ENCODE results near the gene SMTN.

DNA sequence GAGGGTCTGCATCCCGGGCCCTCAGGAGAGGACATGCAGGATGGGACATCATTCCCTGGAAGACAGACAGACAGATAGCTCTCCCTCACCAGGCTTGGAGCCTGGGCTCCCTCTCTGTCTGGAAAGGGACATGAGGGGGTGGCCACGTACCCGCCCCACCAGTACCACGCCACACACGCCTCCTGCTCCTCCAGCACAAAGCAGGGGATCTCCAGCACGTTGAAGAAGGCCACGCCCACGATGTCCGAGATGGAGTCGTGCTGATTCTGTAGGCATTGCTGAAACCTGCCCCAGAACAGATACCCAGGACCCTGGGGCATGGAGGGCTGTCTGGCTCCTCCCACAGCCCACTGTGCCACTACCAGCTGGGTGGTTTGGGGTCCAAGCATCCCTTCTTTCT, 57.0 kb downstream of the SMTN start:
- no peak for TF ChIP-seq CTCF (IDR thresholded peaks at IDR 0.05)
- no peak for TF ChIP-seq POLR2A (IDR thresholded peaks at IDR 0.05)

Measured in body of pancreas (tissue), 4 donors.